ENCODE measurements around the gene C6orf132. TPM values are rescaled to one million over a fixed set of nuclear protein-coding genes. Genes with fewer than 3 reads are reported as not detected.
"Not testable (repeated sequence)": the region's sequence is repeated elsewhere in the genome, so short reads cannot be mapped to it uniquely, and the experiment has no call there.

Gene C6orf132
- total RNA-seq, 2 donors from 2014 or later: 0.54 to 2.4 TPM

DNA sequence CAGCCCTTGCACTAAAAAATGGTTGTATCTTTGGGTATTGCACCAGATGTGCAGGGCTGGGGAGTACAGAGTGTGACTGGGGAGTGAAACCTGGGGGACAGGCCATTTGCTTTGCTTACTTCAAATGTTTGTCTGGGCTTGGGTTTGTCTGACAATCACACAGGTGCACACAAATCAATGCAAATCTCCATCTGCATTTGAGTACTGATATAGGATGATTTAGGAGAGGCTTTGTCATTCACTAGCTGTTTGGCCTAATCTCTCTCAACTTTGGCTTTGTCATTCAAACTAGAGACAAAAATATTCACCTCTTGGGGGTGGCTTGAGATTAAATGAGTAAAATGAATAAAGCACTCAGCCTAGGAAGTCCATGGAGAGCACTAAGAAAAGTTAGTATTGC, 34.6 kb upstream of the C6orf132 start:
- Histone ChIP-seq H3K9me3 (no peaks in the 10 kb centered on the region), H3K4me1 (ENCODE audit: control insufficient read depth in 1 of 2, low read depth in 2 of 2) (no peaks in the 10 kb centered on the region), H3K27ac (no peak overlapping the region), H3K27me3 (replicated peaks; ENCODE audit: insufficient read depth) (no peaks in the 10 kb centered on the region), H3K4me3 (no peak overlapping the region), H3K36me3 (no peaks in the 10 kb centered on the region)
- TF ChIP-seq CTCF (IDR thresholded peaks at IDR 0.05): no peak
- no peak for DNase-seq (ENCODE audit: low spot score)
- ATAC-seq (ENCODE audit: insufficient number of reproducible peaks, low FRiP score, low read depth): no peak

- no peak for ATAC-seq (ENCODE audit: insufficient number of reproducible peaks, low FRiP score, low read depth)
- DNase-seq (ENCODE audit: low spot score): no peak
- TF ChIP-seq CTCF (IDR thresholded peaks at IDR 0.05): no peak
- Histone ChIP-seq H3K27me3 (replicated peaks; ENCODE audit: insufficient read depth) (no peaks in the 10 kb centered on the region), H3K36me3 (no peaks in the 10 kb centered on the region), H3K4me3 (no peak overlapping the region), H3K4me1 (ENCODE audit: control insufficient read depth in 1 of 2, low read depth in 2 of 2) (no peaks in the 10 kb centered on the region), H3K9me3 (no peaks in the 10 kb centered on the region), H3K27ac (no peak overlapping the region)
Measured at GRCh38 chr6:42175860-42176259, 33.4 kb upstream of the C6orf132 start.

DNA sequence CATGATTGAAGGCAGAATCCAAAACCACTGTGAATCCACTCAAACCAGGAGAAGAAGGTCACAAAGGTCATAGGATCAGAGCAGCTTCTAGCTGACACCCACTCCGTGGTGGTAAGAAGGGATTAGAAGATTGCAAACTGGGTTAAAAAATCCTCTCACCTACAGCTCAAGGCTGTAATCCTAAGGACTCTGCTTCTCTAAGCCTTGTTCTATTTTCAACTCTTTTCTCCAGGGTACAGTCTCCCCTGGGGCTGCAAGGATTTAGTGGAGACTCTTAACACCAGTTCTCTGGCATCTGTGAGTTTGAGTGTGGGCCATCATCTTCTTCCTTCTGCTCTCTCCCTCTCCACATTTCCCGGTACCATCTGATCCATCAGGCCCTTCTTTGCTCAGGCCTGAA, 30.7 kb upstream of the C6orf132 start, which contains the start of gene GUCA1A:
GUCA1A (plus strand) TSS at position 264 of the 400 bp plus-strand sequence. CDS start 250 bp downstream, outside the sequence.
- no peaks in the 10 kb centered on the region for H3K4me1 ChIP-seq (ENCODE audit: control insufficient read depth in 1 of 2, low read depth in 2 of 2)
- no peak for TF ChIP-seq CTCF (IDR thresholded peaks at IDR 0.05)
- H3K36me3 ChIP-seq: no peaks in the 10 kb centered on the region
- H3K27ac ChIP-seq: no peak within 1 kb of the TSS
- no peaks in the 10 kb centered on the region for H3K9me3 ChIP-seq
- no peaks in the 10 kb centered on the region for H3K27me3 ChIP-seq (replicated peaks; ENCODE audit: insufficient read depth)
- ATAC-seq (ENCODE audit: insufficient number of reproducible peaks, low FRiP score, low read depth): no peak
- DNase-seq (ENCODE audit: low spot score): no peak
- no peak within 1 kb of the TSS for H3K4me3 ChIP-seq

- H3K4me1 ChIP-seq (ENCODE audit: control insufficient read depth in 1 of 2, low read depth in 2 of 2): no peaks in the 10 kb centered on the region
- no peak for TF ChIP-seq CTCF (IDR thresholded peaks at IDR 0.05)
- no peak overlapping the region for H3K27ac ChIP-seq
- ATAC-seq (ENCODE audit: insufficient number of reproducible peaks, low FRiP score, low read depth): no peak
- no peaks in the 10 kb centered on the region for H3K36me3 ChIP-seq
- H3K27me3 ChIP-seq (replicated peaks; ENCODE audit: insufficient read depth): no peaks in the 10 kb centered on the region
- no peaks in the 10 kb centered on the region for H3K9me3 ChIP-seq
- no peak overlapping the region for H3K4me3 ChIP-seq
- no peak for DNase-seq (ENCODE audit: low spot score)
Measured at GRCh38 chr6:42171813-42172581, 29.6 kb upstream of the C6orf132 start.

GRCh38 chr6:42169780-42170179, 27.4 kb upstream of the C6orf132 start:
- not testable (repeated sequence) for H3K36me3 ChIP-seq; H3K4me3 ChIP-seq; ATAC-seq (ENCODE audit: insufficient number of reproducible peaks, low FRiP score, low read depth); H3K9me3 ChIP-seq; H3K4me1 ChIP-seq (ENCODE audit: control insufficient read depth in 1 of 2, low read depth in 2 of 2); H3K27ac ChIP-seq; H3K27me3 ChIP-seq (replicated peaks; ENCODE audit: insufficient read depth); DNase-seq (ENCODE audit: low spot score)

- no peak for ATAC-seq (ENCODE audit: insufficient number of reproducible peaks, low FRiP score, low read depth)
Measured at GRCh38 chr6:42168650-42169049, 26.2 kb upstream of the C6orf132 start.

More at GRCh38 chr6:42168650-42169049, 26.2 kb upstream of the C6orf132 start:
- TF ChIP-seq CTCF (IDR thresholded peaks at IDR 0.05): no peak
- Histone ChIP-seq H3K4me1 (ENCODE audit: control insufficient read depth in 1 of 2, low read depth in 2 of 2) (no peaks in the 10 kb centered on the region), H3K27me3 (replicated peaks; ENCODE audit: insufficient read depth) (no peaks in the 10 kb centered on the region), H3K36me3 (no peaks in the 10 kb centered on the region), H3K4me3 (no peak overlapping the region), H3K9me3 (no peaks in the 10 kb centered on the region), H3K27ac (no peak overlapping the region)
- DNase-seq (ENCODE audit: low spot score): no peak
